Left lung (tissue), 10 donors: Measurements from ENCODE around the gene GLTP. TPM values are rescaled to one million over a fixed set of nuclear protein-coding genes. Genes with fewer than 3 reads are reported as not detected.

ENCODE experiments used
- ATAC-seq: fragments of 200-7000 bp; cut with Tn5 transposase; one replicate; pipeline ENCODE4 v1.9.1; 2020; ENCODE audit warnings: moderate library complexity
- DNase-seq, 4 donors: peaks; one replicate each; pipeline ENCODE4 v3.0.0-alpha.2; 2013 to 2020
- H3K27ac ChIP-seq, 2 donors: fragments of 200-600 bp; sonication (generic) in 1 of 2; one replicate each; pipeline versions ENCODE4 v1.5.0 to v1.8.0; 2020 to 2021
- H3K27me3 ChIP-seq, 2 donors: fragments of 200-600 bp; sonication (generic) in 1 of 2; one replicate each; pipeline versions ENCODE4 v1.5.0 to v1.8.0; 2020 to 2021
- H3K36me3 ChIP-seq, 2 donors: fragments of 200-600 bp; sonication (generic) in 1 of 2; one replicate each; pipeline versions ENCODE4 v1.5.0 to v1.8.0; 2020 to 2021
- H3K4me1 ChIP-seq, 2 donors: fragments of 200-600 bp; one replicate each; pipeline ENCODE4 v1.8.0; 2021
- H3K4me3 ChIP-seq, 2 donors: fragments of 200-600 bp; sonication (generic) in 1 of 2; one replicate each; pipeline versions ENCODE4 v1.5.0 to v1.8.0; 2020 to 2021; ENCODE audit warnings: mild to moderate bottlenecking in 1 of 2
- H3K9me3 ChIP-seq, 2 donors: fragments of 200-600 bp; sonication (generic) in 1 of 2; one replicate each; pipeline versions ENCODE4 v1.5.0 to v1.8.0; 2020 to 2021
- CTCF ChIP-seq, 2 donors: fragments of 200-600 bp; sonication (generic) in 1 of 2; IDR thresholded peaks; one replicate each; pipeline versions ENCODE4 v1.5.0 to v1.8.0; 2021; ENCODE audit warnings: antibody characterized with exemption in 2 of 2
- intact Hi-C, 2 donors: fragments of 100-400 bp; cut with DNase I; formaldehyde crosslinking; loops; one replicate each; pipeline versions ENCODE4 v1.11.2 to v1.14.2; 2022
- polyA plus RNA-seq, 6 donors: library from polyadenylated mRNA; unstranded; fragments of 120-200 nt; gene quantifications; one replicate each; pipeline ENCODE4 v1.2.1, GENCODE V29; 2013; ENCODE audit not compliant: insufficient read length in 6 of 6
- total RNA-seq, 2 donors: library from RNA; stranded (reverse); fragmentation: NEBNext Ultra II Directional; extraction: Animal tissue kit (Norgen Biotek cat#: 25700); gene quantifications; one replicate each; pipeline ENCODE4 v1.2.1, GENCODE V29; 2021
- donor health status: DM: no; HTN: yes; CAD: no.
- donor health status: DM: no; HTN: no; CAD: no.

The GLTP gene
- total and polyA plus RNA-seq, 8 donors: 30.1 to 43.3 (median 32.5) TPM

DNA sequence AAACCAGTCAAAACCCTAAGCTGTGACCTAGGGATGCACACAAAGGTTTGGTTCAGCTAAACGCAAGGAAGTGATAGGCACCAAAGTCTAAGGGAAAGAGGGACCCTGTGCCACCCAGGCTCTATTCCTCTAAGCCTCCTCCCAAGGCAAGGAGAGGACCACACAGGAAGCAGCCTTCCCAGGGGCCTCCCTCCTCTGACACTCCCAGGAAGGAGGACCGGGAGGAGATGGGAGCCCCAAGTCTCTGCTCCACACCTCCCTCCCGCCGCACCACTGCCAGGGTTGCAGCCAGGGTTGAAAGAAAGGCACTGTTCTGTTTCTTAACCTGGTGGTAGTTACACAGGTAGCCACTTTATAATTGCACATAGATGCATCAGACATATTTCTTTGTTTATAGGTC, 41.6 kb upstream of the GLTP start:
- ATAC-seq (no peak), DNase-seq (no peak)
- Histone ChIP-seq H3K36me3 (peaks cover 0 to 95% of the 10 kb centered on the region in 2 donors), H3K9me3 (no peaks in the 10 kb centered on the region), H3K4me3 (no peak overlapping the region), H3K27ac (no peak overlapping the region), H3K27me3 (no peaks in the 10 kb centered on the region), H3K4me1 (no peaks in the 10 kb centered on the region)
- TF ChIP-seq CTCF (IDR thresholded peaks at IDR 0.05): no peak
- intact Hi-C loops: no loop called here

DNA sequence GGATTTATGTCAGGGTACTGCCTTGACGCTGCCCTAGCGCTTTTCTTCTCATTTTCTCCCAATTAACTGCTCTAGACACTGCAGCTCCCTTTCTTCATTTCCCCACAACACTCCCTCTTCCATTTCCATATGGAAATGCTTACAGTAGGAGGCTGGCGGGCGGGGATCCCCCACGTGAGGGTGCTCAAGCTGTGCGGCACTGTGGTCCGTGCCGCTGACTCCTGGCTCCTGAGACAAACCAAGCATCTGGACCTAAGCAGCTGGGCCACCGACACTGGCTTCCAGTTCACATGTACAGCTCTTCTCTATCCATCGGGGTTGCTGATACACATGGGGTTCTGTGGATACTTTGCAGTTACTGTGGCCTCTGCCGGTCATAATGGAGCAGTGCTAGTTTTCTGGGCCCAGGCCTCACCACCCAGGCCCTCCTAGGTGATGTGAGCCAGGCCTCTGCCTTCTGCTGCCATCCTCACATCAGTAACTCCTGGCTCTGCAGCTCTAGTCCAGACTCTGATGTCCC, 40.0 kb upstream of the GLTP start:
- Histone ChIP-seq H3K4me1 (no peaks in the 10 kb centered on the region), H3K27me3 (no peaks in the 10 kb centered on the region), H3K27ac (no peak overlapping the region), H3K9me3 (no peaks in the 10 kb centered on the region), H3K4me3 (no peak overlapping the region), H3K36me3 (peaks cover 0 to 95% of the 10 kb centered on the region in 2 donors)
- DNase-seq (peak in 1 of 4 donors; percentile 49), ATAC-seq (no peak)
- TF ChIP-seq CTCF (IDR thresholded peaks at IDR 0.05): no peak
- intact Hi-C loops: no loop called here

- DNase-seq (no peak), ATAC-seq (no peak)
- TF ChIP-seq CTCF (IDR thresholded peaks at IDR 0.05): no peak
- Histone ChIP-seq H3K4me1 (no peaks in the 10 kb centered on the region), H3K9me3 (no peaks in the 10 kb centered on the region), H3K36me3 (peaks cover 0 to 95% of the 10 kb centered on the region in 2 donors), H3K27ac (no peak overlapping the region), H3K4me3 (no peak overlapping the region), H3K27me3 (no peaks in the 10 kb centered on the region)
- intact Hi-C loops: no loop called here
These were observed 39.1 kb upstream of the GLTP start for GRCh38 chr12:109919456-109919855.

- intact Hi-C loops: no loop called here
- Histone ChIP-seq H3K4me3 (no peak overlapping the region), H3K27ac (no peak overlapping the region), H3K36me3 (peaks cover 0 to 99% of the 10 kb centered on the region in 2 donors), H3K27me3 (no peaks in the 10 kb centered on the region), H3K4me1 (no peaks in the 10 kb centered on the region), H3K9me3 (no peaks in the 10 kb centered on the region)
- ATAC-seq: no peak
- no peak for DNase-seq
- no peak for TF ChIP-seq CTCF (IDR thresholded peaks at IDR 0.05)
These were observed 35.7 kb upstream of the GLTP start for GRCh38 chr12:109916045-109916444.

GRCh38 chr12:109915171-109916040, 35.1 kb upstream of the GLTP start:
- ATAC-seq (no peak), DNase-seq (no peak)
- no peaks in the 10 kb centered on the region for H3K27me3 ChIP-seq
- H3K36me3 ChIP-seq: peaks cover 0 to 98% of the 10 kb centered on the region in 2 donors
- no peak overlapping the region for H3K4me3 ChIP-seq
- TF ChIP-seq CTCF (IDR thresholded peaks at IDR 0.05): no peak
- intact Hi-C loops: no loop called here
- H3K27ac ChIP-seq: no peak overlapping the region
- no peaks in the 10 kb centered on the region for H3K9me3 ChIP-seq
- H3K4me1 ChIP-seq: no peaks in the 10 kb centered on the region
